ENCODE data around the gene ZNF107.

GRCh38 chr7:64666663-64667050 lies 724 bp downstream of the ZNF107 start:
- TF ChIP-seq EP300 (IDR thresholded peaks at IDR 0.05; ENCODE audit: borderline replicate concordance in 1 of 2, low read depth in 2 of 2, low read length in 2 of 2) = no peak
- TF ChIP-seq, protein P1, sequence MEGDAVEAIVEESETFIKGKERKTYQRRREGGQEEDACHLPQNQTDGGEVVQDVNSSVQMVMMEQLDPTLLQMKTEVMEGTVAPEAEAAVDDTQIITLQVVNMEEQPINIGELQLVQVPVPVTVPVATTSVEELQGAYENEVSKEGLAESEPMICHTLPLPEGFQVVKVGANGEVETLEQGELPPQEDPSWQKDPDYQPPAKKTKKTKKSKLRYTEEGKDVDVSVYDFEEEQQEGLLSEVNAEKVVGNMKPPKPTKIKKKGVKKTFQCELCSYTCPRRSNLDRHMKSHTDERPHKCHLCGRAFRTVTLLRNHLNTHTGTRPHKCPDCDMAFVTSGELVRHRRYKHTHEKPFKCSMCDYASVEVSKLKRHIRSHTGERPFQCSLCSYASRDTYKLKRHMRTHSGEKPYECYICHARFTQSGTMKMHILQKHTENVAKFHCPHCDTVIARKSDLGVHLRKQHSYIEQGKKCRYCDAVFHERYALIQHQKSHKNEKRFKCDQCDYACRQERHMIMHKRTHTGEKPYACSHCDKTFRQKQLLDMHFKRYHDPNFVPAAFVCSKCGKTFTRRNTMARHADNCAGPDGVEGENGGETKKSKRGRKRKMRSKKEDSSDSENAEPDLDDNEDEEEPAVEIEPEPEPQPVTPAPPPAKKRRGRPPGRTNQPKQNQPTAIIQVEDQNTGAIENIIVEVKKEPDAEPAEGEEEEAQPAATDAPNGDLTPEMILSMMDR (IDR thresholded peaks at IDR 0.05; ENCODE audit: control extremely low read depth in 1 of 3, insufficient read depth in 1 of 3, low read depth in 1 of 3, low read length in 3 of 3) = no peak
- no peak for TF ChIP-seq POLR2A (IDR thresholded peaks at IDR 0.05; ENCODE audit: control extremely low read depth in 1 of 2, low read depth in 2 of 2, low read length in 2 of 2)
- TF ChIP-seq TAF1 (IDR thresholded peaks at IDR 0.05; ENCODE audit: low read depth, low read length) = no peak
- TF ChIP-seq, protein P2, sequence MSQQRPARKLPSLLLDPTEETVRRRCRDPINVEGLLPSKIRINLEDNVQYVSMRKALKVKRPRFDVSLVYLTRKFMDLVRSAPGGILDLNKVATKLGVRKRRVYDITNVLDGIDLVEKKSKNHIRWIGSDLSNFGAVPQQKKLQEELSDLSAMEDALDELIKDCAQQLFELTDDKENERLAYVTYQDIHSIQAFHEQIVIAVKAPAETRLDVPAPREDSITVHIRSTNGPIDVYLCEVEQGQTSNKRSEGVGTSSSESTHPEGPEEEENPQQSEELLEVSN (IDR thresholded peaks at IDR 0.05) = no peak
- TF ChIP-seq, protein P3, sequence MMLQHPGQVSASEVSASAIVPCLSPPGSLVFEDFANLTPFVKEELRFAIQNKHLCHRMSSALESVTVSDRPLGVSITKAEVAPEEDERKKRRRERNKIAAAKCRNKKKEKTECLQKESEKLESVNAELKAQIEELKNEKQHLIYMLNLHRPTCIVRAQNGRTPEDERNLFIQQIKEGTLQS (IDR thresholded peaks at IDR 0.05; ENCODE audit: insufficient read depth, low read depth, low read length) = no peak
- no peak for TF ChIP-seq POLR2AphosphoS5 (IDR thresholded peaks at IDR 0.05; ENCODE audit: low read depth, low read length)
- TF ChIP-seq CHD2 (IDR thresholded peaks at IDR 0.05; ENCODE audit: low read length) = no peak
- TF ChIP-seq PHF8 (conservative IDR thresholded peaks at IDR 0.05; ENCODE audit: low read depth, low read length) = no peak
- no peak for TF ChIP-seq EZH2 (IDR thresholded peaks at IDR 0.05; ENCODE audit: low read depth, low read length, severe bottlenecking)
- no peak for TF ChIP-seq USF2 (IDR thresholded peaks at IDR 0.05; ENCODE audit: low read length)
- no peak for TF ChIP-seq RAD21 (IDR thresholded peaks at IDR 0.05 in 1 of 2, conservative IDR thresholded peaks at IDR 0.05 in 1 of 2; ENCODE audit: low read depth in 2 of 2, low read length in 2 of 2)
- no peak for TF ChIP-seq SP4 (IDR thresholded peaks at IDR 0.05; ENCODE audit: low read length)
- TF ChIP-seq, protein P4, sequence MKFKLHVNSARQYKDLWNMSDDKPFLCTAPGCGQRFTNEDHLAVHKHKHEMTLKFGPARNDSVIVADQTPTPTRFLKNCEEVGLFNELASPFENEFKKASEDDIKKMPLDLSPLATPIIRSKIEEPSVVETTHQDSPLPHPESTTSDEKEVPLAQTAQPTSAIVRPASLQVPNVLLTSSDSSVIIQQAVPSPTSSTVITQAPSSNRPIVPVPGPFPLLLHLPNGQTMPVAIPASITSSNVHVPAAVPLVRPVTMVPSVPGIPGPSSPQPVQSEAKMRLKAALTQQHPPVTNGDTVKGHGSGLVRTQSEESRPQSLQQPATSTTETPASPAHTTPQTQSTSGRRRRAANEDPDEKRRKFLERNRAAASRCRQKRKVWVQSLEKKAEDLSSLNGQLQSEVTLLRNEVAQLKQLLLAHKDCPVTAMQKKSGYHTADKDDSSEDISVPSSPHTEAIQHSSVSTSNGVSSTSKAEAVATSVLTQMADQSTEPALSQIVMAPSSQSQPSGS (IDR thresholded peaks at IDR 0.05; ENCODE audit: low read length) = no peak
